Measurements from ENCODE around the gene IL25. TPM values are rescaled to one million over a fixed set of nuclear protein-coding genes. Genes with fewer than 3 reads are reported as not detected.

IL25 gene
- total and polyA plus RNA-seq, 4 experiments from 2014 or later, result not detected

- Histone ChIP-seq H3K27ac (ENCODE audit: low read depth, low read length) (no peak overlapping the region), H3K9me3 (ENCODE audit: control insufficient read depth in 1 of 2, low read length in 2 of 2) (no peaks in the 10 kb centered on the region), H3K27me3 (ENCODE audit: insufficient read depth, low read length) (no peaks in the 10 kb centered on the region), H3K4me3 (ENCODE audit: low read length in 2 of 2) (no peak overlapping the region), H3K36me3 (ENCODE audit: insufficient read depth, low read length) (no peaks in the 10 kb centered on the region), H3K4me1 (ENCODE audit: insufficient read depth, low read length) (no peaks in the 10 kb centered on the region)
- no peak for DNase-seq
- Mint-ChIP-seq H3K27me3 (peaks cover 6 to 23% of the 10 kb centered on the region in 2 donors), H3K4me1 (no peaks in the 10 kb centered on the region), H3K36me3 (no peaks in the 10 kb centered on the region), H3K4me3 (no peak overlapping the region), H3K27ac (peak overlapping the region in 1 of 7 donors; percentile 29), H3K9me3 (peaks cover 0 to 3% (median 0%) of the 10 kb centered on the region in 8 donors)
- CTCF ChIA-PET (ENCODE audit: partially characterized antibody), result no interaction called here
- intact Hi-C loops (cut with micrococcal nuclease), result no loop called here
- POLR2A ChIA-PET (ENCODE audit: partially characterized antibody), result no interaction called here
These were observed 33.0 kb downstream of the IL25 start for GRCh38 chr14:23405516-23406025.

- no peaks in the 10 kb centered on the region for H3K36me3 ChIP-seq (ENCODE audit: insufficient read depth, low read length)
- H3K9me3 Mint-ChIP-seq, result peaks cover 0 to 3% (median 0%) of the 10 kb centered on the region in 8 donors
- no peak overlapping the region for H3K27ac ChIP-seq (ENCODE audit: low read depth, low read length)
- H3K27me3 Mint-ChIP-seq, result peaks cover 6 to 27% of the 10 kb centered on the region in 2 donors
- no peaks in the 10 kb centered on the region for H3K27me3 ChIP-seq (ENCODE audit: insufficient read depth, low read length)
- no peaks in the 10 kb centered on the region for H3K4me1 ChIP-seq (ENCODE audit: insufficient read depth, low read length)
- CTCF ChIA-PET (ENCODE audit: partially characterized antibody), result no interaction called here
- H3K4me1 Mint-ChIP-seq, result no peaks in the 10 kb centered on the region
- no peak overlapping the region for H3K4me3 ChIP-seq (ENCODE audit: low read length in 2 of 2)
- no peaks in the 10 kb centered on the region for H3K9me3 ChIP-seq (ENCODE audit: control insufficient read depth in 1 of 2, low read length in 2 of 2)
- no peak for DNase-seq
- no peak overlapping the region for H3K27ac Mint-ChIP-seq
- POLR2A ChIA-PET (ENCODE audit: partially characterized antibody), result no interaction called here
- no peak overlapping the region for H3K4me3 Mint-ChIP-seq
- intact Hi-C loops (cut with micrococcal nuclease), result no loop called here
- H3K36me3 Mint-ChIP-seq, result no peaks in the 10 kb centered on the region
These were observed 33.6 kb downstream of the IL25 start for GRCh38 chr14:23406244-23406643.

- H3K9me3 ChIP-seq (ENCODE audit: control insufficient read depth in 1 of 2, low read length in 2 of 2), result no peaks in the 10 kb centered on the region
- DNase-seq, result no peak
- H3K36me3 ChIP-seq (ENCODE audit: insufficient read depth, low read length), result no peaks in the 10 kb centered on the region
- CTCF ChIA-PET (ENCODE audit: partially characterized antibody), result no interaction called here
- H3K4me3 ChIP-seq (ENCODE audit: low read length in 2 of 2), result no peak overlapping the region
- no peaks in the 10 kb centered on the region for H3K27me3 ChIP-seq (ENCODE audit: insufficient read depth, low read length)
- H3K36me3 Mint-ChIP-seq, result no peaks in the 10 kb centered on the region
- peaks cover 6 to 25% of the 10 kb centered on the region in 2 donors for H3K27me3 Mint-ChIP-seq
- H3K27ac Mint-ChIP-seq, result no peak overlapping the region
- H3K4me1 ChIP-seq (ENCODE audit: insufficient read depth, low read length), result no peaks in the 10 kb centered on the region
- no peaks in the 10 kb centered on the region for H3K4me1 Mint-ChIP-seq
- peaks cover 0 to 3% (median 0%) of the 10 kb centered on the region in 8 donors for H3K9me3 Mint-ChIP-seq
- H3K27ac ChIP-seq (ENCODE audit: low read depth, low read length), result no peak overlapping the region
- intact Hi-C loops (cut with micrococcal nuclease), result no loop called here
- POLR2A ChIA-PET (ENCODE audit: partially characterized antibody), result no interaction called here
- H3K4me3 Mint-ChIP-seq, result no peak overlapping the region
These were observed 34.2 kb downstream of the IL25 start for GRCh38 chr14:23406725-23407355.

GRCh38 chr14:23407516-23408306, 35.1 kb downstream of the IL25 start, which contains the start of gene MYH6:
Gene MYH6, minus strand, starts transcription at chr14:23408273. Its CDS starts 1,050 bp downstream, at chr14:23407223.
- Mint-ChIP-seq H3K4me1 (no peaks in the 10 kb centered on the region), H3K4me3 (no peak within 1 kb of the TSS), H3K9me3 (peaks cover 0 to 3% (median 0%) of the 10 kb centered on the region in 8 donors), H3K27ac (no peak within 1 kb of the TSS), H3K27me3 (peaks cover 6 to 25% of the 10 kb centered on the region in 2 donors), H3K36me3 (no peaks in the 10 kb centered on the region)
- no peak within 1 kb of the TSS for H3K27ac ChIP-seq (ENCODE audit: low read depth, low read length)
- no peaks in the 10 kb centered on the region for H3K27me3 ChIP-seq (ENCODE audit: insufficient read depth, low read length)
- H3K36me3 ChIP-seq (ENCODE audit: insufficient read depth, low read length), result no peaks in the 10 kb centered on the region
- H3K9me3 ChIP-seq (ENCODE audit: control insufficient read depth in 1 of 2, low read length in 2 of 2), result no peaks in the 10 kb centered on the region
- DNase-seq, result no peak
- intact Hi-C loops (cut with micrococcal nuclease), result no loop called here
- H3K4me3 ChIP-seq (ENCODE audit: low read length in 2 of 2), result no peak within 1 kb of the TSS
- CTCF ChIA-PET (ENCODE audit: partially characterized antibody), result no interaction called here
- no peaks in the 10 kb centered on the region for H3K4me1 ChIP-seq (ENCODE audit: insufficient read depth, low read length)
- POLR2A ChIA-PET (ENCODE audit: partially characterized antibody), result no interaction called here

GRCh38 chr14:23408307-23408630, 35.7 kb downstream of the IL25 start:
- no peaks in the 10 kb centered on the region for H3K4me1 ChIP-seq (ENCODE audit: insufficient read depth, low read length)
- no peaks in the 10 kb centered on the region for H3K9me3 ChIP-seq (ENCODE audit: control insufficient read depth in 1 of 2, low read length in 2 of 2)
- H3K27ac Mint-ChIP-seq, result no peak overlapping the region
- no peaks in the 10 kb centered on the region for H3K4me1 Mint-ChIP-seq
- no peaks in the 10 kb centered on the region for H3K36me3 ChIP-seq (ENCODE audit: insufficient read depth, low read length)
- intact Hi-C loops (cut with micrococcal nuclease), result no loop called here
- H3K9me3 Mint-ChIP-seq, result peaks cover 0 to 3% (median 0%) of the 10 kb centered on the region in 8 donors
- H3K4me3 Mint-ChIP-seq, result no peak overlapping the region
- no peaks in the 10 kb centered on the region for H3K27me3 ChIP-seq (ENCODE audit: insufficient read depth, low read length)
- no peak overlapping the region for H3K27ac ChIP-seq (ENCODE audit: low read depth, low read length)
- H3K36me3 Mint-ChIP-seq, result no peaks in the 10 kb centered on the region
- DNase-seq, result no peak
- ChIA-PET POLR2A (ENCODE audit: partially characterized antibody) (no interaction called here), CTCF (ENCODE audit: partially characterized antibody) (no interaction called here)
- peaks cover 6 to 23% of the 10 kb centered on the region in 2 donors for H3K27me3 Mint-ChIP-seq
- no peak overlapping the region for H3K4me3 ChIP-seq (ENCODE audit: low read length in 2 of 2)

GRCh38 chr14:23409475-23409874, 36.9 kb downstream of the IL25 start:
- ChIA-PET POLR2A (ENCODE audit: partially characterized antibody) (no interaction called here), CTCF (ENCODE audit: partially characterized antibody) (interaction anchor here (0.5 to 1.4 kb wide), 2 partner anchors 29 to 1522 kb away, joined by 3 to 4 read pairs; no protein-coding TSS in a partner anchor)
- H3K36me3 ChIP-seq (ENCODE audit: insufficient read depth, low read length), result no peaks in the 10 kb centered on the region
- Mint-ChIP-seq H3K4me1 (no peaks in the 10 kb centered on the region), H3K4me3 (no peak overlapping the region), H3K27ac (no peak overlapping the region), H3K36me3 (no peaks in the 10 kb centered on the region), H3K9me3 (peaks cover 0 to 3% (median 0%) of the 10 kb centered on the region in 8 donors), H3K27me3 (peaks cover 6 to 19% of the 10 kb centered on the region in 2 donors)
- DNase-seq, result no peak
- H3K4me1 ChIP-seq (ENCODE audit: insufficient read depth, low read length), result no peaks in the 10 kb centered on the region
- no peaks in the 10 kb centered on the region for H3K27me3 ChIP-seq (ENCODE audit: insufficient read depth, low read length)
- H3K9me3 ChIP-seq (ENCODE audit: control insufficient read depth in 1 of 2, low read length in 2 of 2), result no peaks in the 10 kb centered on the region
- H3K4me3 ChIP-seq (ENCODE audit: low read length in 2 of 2), result no peak overlapping the region
- no peak overlapping the region for H3K27ac ChIP-seq (ENCODE audit: low read depth, low read length)
- intact Hi-C loops (cut with micrococcal nuclease), result no loop called here

- H3K36me3 Mint-ChIP-seq, result no peaks in the 10 kb centered on the region
- no peak for DNase-seq
- Histone ChIP-seq H3K27me3 (ENCODE audit: insufficient read depth, low read length) (no peaks in the 10 kb centered on the region), H3K36me3 (ENCODE audit: insufficient read depth, low read length) (no peaks in the 10 kb centered on the region), H3K4me1 (ENCODE audit: insufficient read depth, low read length) (no peaks in the 10 kb centered on the region), H3K4me3 (ENCODE audit: low read length in 2 of 2) (no peak overlapping the region), H3K27ac (ENCODE audit: low read depth, low read length) (no peak overlapping the region), H3K9me3 (ENCODE audit: control insufficient read depth in 1 of 2, low read length in 2 of 2) (no peaks in the 10 kb centered on the region)
- H3K4me1 Mint-ChIP-seq, result no peaks in the 10 kb centered on the region
- H3K4me3 Mint-ChIP-seq, result no peak overlapping the region
- peaks cover 6 to 16% of the 10 kb centered on the region in 2 donors for H3K27me3 Mint-ChIP-seq
- H3K9me3 Mint-ChIP-seq, result peaks cover 0 to 3% (median 0%) of the 10 kb centered on the region in 8 donors
- H3K27ac Mint-ChIP-seq, result no peak overlapping the region
- ChIA-PET POLR2A (ENCODE audit: partially characterized antibody) (no interaction called here), CTCF (ENCODE audit: partially characterized antibody) (interaction anchor here (0.5 to 1.4 kb wide), 2 partner anchors 30 to 1522 kb away, joined by 3 to 4 read pairs; no protein-coding TSS in a partner anchor)
- intact Hi-C loops (cut with micrococcal nuclease), result no loop called here
These were observed 37.5 kb downstream of the IL25 start for GRCh38 chr14:23409966-23410635.
